ENCODE results near the gene NAGA. TPM values are rescaled to one million over a fixed set of nuclear protein-coding genes. Genes with fewer than 3 reads are reported as not detected.

NAGA gene
- total and polyA plus RNA-seq, 12 donors, result 6.6 to 34.8 (median 12.3) TPM

DNA sequence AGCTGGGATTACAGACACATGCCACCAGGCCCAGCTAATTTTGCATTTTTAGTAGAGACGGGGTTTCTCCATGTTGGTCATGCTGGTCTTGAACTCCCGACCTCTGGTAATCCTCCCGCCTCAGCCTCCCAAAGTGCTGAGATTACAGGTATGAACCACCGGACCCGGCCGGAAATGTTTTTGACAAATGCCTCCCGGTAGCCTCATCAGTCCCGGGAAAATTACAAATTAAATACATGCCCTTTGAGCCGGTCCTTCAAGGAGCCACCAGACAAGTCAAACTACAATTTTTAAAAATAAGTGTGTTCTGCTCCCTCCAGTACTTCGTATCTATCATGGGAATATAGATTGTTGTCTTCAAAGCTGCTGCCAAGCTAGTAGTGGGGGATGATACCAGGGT lies 54.5 kb downstream of the NAGA start:
- Histone ChIP-seq H3K4me3 (no peak overlapping the region), H3K9me3 (peaks cover 0 to 11% (median 2%) of the 10 kb centered on the region in 11 donors), H3K27ac (no peak overlapping the region), H3K36me3 (no peaks in the 10 kb centered on the region), H3K4me1 (no peaks in the 10 kb centered on the region), H3K27me3 (peaks cover 0 to 22% (median 0%) of the 10 kb centered on the region in 7 donors)
- TF ChIP-seq, protein P1, sequence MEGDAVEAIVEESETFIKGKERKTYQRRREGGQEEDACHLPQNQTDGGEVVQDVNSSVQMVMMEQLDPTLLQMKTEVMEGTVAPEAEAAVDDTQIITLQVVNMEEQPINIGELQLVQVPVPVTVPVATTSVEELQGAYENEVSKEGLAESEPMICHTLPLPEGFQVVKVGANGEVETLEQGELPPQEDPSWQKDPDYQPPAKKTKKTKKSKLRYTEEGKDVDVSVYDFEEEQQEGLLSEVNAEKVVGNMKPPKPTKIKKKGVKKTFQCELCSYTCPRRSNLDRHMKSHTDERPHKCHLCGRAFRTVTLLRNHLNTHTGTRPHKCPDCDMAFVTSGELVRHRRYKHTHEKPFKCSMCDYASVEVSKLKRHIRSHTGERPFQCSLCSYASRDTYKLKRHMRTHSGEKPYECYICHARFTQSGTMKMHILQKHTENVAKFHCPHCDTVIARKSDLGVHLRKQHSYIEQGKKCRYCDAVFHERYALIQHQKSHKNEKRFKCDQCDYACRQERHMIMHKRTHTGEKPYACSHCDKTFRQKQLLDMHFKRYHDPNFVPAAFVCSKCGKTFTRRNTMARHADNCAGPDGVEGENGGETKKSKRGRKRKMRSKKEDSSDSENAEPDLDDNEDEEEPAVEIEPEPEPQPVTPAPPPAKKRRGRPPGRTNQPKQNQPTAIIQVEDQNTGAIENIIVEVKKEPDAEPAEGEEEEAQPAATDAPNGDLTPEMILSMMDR (IDR thresholded peaks at IDR 0.05), result no peak
- intact Hi-C loops (cut with DNase I), result no loop called here
- no peak for DNase-seq
- ATAC-seq, result no peak
- WGBS, 2 donors, result 81 to 86% methylated on average over 10 of the region's 10 CpGs

DNA sequence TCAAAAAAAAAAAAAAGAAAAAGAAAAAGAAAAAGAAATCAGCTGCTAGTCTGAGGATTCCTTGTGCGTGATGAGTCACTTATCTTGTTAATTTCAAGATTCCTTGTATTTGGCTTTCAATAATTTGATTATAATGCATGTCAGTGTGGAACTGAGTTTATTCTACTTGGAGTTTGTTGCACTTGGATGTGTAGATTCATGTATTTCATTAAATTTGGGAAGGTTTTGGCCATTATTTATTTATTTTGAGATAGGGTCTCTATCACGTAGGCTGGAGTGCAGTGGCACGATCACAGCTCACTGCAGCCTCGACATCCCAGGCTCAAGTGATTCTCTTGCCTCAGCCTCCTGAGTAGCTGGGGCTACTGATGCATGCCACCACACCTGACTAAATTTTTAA lies 57.2 kb downstream of the NAGA start:
- DNase-seq (no peak), ATAC-seq (no peak)
- Histone ChIP-seq H3K4me1 (no peaks in the 10 kb centered on the region), H3K36me3 (no peaks in the 10 kb centered on the region), H3K4me3 (no peak overlapping the region), H3K27me3 (peaks cover 0 to 14% (median 0%) of the 10 kb centered on the region in 7 donors), H3K9me3 (peaks cover 0 to 38% (median 17%) of the 10 kb centered on the region in 11 donors), H3K27ac (no peak overlapping the region)
- TF ChIP-seq, protein P1 (IDR thresholded peaks at IDR 0.05), result no peak
- intact Hi-C loops (cut with DNase I), result no loop called here
- 90 to 91% methylated on average over 4 of the region's 4 CpGs for WGBS, 2 donors

DNA sequence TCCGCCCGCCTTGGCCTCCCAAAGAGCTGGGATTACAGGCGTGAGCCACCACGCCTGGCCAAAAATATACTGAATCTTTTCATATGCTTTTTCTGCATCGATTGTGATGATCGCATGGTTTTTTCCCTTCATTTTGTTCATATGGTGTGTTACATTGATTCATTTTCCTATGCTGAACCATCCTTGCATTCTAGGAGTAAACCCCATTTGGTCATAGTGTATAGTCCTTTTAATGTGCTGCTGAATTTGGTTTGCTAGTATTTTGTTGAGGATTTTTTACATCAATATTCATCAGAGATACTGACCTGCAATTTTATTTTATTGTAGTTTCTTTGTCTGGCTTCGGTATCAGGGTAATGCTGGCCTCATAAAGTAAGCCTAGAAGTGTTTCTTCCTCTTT lies 59.8 kb downstream of the NAGA start:
- TF ChIP-seq, protein P1 (IDR thresholded peaks at IDR 0.05), result no peak
- H3K27me3 ChIP-seq, result peaks cover 0 to 5% (median 0%) of the 10 kb centered on the region in 7 donors
- H3K4me3 ChIP-seq, result no peak overlapping the region
- no peaks in the 10 kb centered on the region for H3K36me3 ChIP-seq
- DNase-seq (no peak), ATAC-seq (no peak)
- no peaks in the 10 kb centered on the region for H3K4me1 ChIP-seq
- H3K9me3 ChIP-seq, result peaks cover 0 to 41% (median 20%) of the 10 kb centered on the region in 11 donors
- H3K27ac ChIP-seq, result no peak overlapping the region
- WGBS, 2 donors, result 91 to 94% methylated on average over 7 of the region's 7 CpGs
- intact Hi-C loops (cut with DNase I), result no loop called here

Other genes starting within 250 kb of the NAGA start
- 10 to 100 TPM; 57.1 to 94.3 (median 75.8) TPM for gene SREBF2, start 237.7 kb downstream of the NAGA start, total RNA-seq
- gene SREBF2, start 237.7 kb downstream of the NAGA start, polyA plus RNA-seq, result 10 to 100 TPM; 37.5 to 52.3 TPM
- gene SHISA8, start 155.7 kb downstream of the NAGA start, total RNA-seq, result 1 to 10 TPM in 9 of 10 donors, under 1 TPM in 1; 0.78 to 4.6 (median 1.4) TPM
- gene SHISA8, start 155.7 kb downstream of the NAGA start, polyA plus RNA-seq, result 1 to 10 TPM in 1 of 2 donors, under 1 TPM in 1; 0.16 to 3.5 TPM
- under 1 TPM; 0.24 to 0.77 (median 0.48) TPM for gene TNFRSF13C, start 144.0 kb downstream of the NAGA start, total RNA-seq
- gene TNFRSF13C, start 144.0 kb downstream of the NAGA start, polyA plus RNA-seq, result under 1 TPM; 0.03 to 0.44 TPM
- 1 to 10 TPM in 1 of 10 donors, under 1 TPM in 5, not detected in 4; 0.34 to 3.5 (median 0.66) TPM for gene CENPM, start 123.7 kb downstream of the NAGA start, total RNA-seq
- 1 to 10 TPM; 1.0 to 1.7 TPM for gene CENPM, start 123.7 kb downstream of the NAGA start, polyA plus RNA-seq
- under 1 TPM in 4 of 10 donors, not detected in 6; 0.06 to 0.44 (median 0.10) TPM for gene SEPTIN3, start 101.4 kb downstream of the NAGA start, total RNA-seq
- gene SEPTIN3, start 101.4 kb downstream of the NAGA start, polyA plus RNA-seq, result under 1 TPM; 0.03 to 0.22 TPM
- gene WBP2NL, start 72.0 kb downstream of the NAGA start, total RNA-seq, result under 1 TPM in 5 of 10 donors, not detected in 5; 0.09 to 0.81 (median 0.21) TPM
- under 1 TPM; 0.12 to 0.66 TPM for gene WBP2NL, start 72.0 kb downstream of the NAGA start, polyA plus RNA-seq
- 1 to 10 TPM; 2.3 to 6.3 (median 2.9) TPM for gene PHETA2, start 3.4 kb upstream of the NAGA start, total RNA-seq
- 1 to 10 TPM; 5.1 to 7.0 TPM for gene PHETA2, start 3.4 kb upstream of the NAGA start, polyA plus RNA-seq
- gene SMDT1, start 8.9 kb upstream of the NAGA start, total RNA-seq, result 100 to 1,000 TPM; 111 to 193 (median 128) TPM
- gene SMDT1, start 8.9 kb upstream of the NAGA start, polyA plus RNA-seq, result 100 to 1,000 TPM; 151 to 197 TPM
- 100 to 1,000 TPM; 179 to 344 (median 265) TPM for gene NDUFA6, start 20.0 kb upstream of the NAGA start, total RNA-seq
- 100 to 1,000 TPM; 369 to 479 TPM for gene NDUFA6, start 20.0 kb upstream of the NAGA start, polyA plus RNA-seq
- under 1 TPM in 2 of 10 donors, not detected in 8; 0.12 to 0.17 TPM for gene CYP2D6, start 60.0 kb upstream of the NAGA start, total RNA-seq
- gene CYP2D6, start 60.0 kb upstream of the NAGA start, polyA plus RNA-seq, result under 1 TPM; 0.32 to 0.95 TPM
- 10 to 100 TPM; 11.6 to 18.8 (median 15.3) TPM for gene TCF20, start 199.8 kb upstream of the NAGA start, total RNA-seq
- gene TCF20, start 199.8 kb upstream of the NAGA start, polyA plus RNA-seq, result 1 to 10 TPM; 4.2 to 5.3 TPM

Measured in heart right ventricle (tissue), 16 donors.